Measurements from ENCODE around the gene HILPDA. TPM values are rescaled to one million over a fixed set of nuclear protein-coding genes. Genes with fewer than 3 reads are reported as not detected.

HILPDA gene
- total RNA-seq, 5 donors from 2014 or later (not counting 1 experiment from before 2014, with no cell fraction given), result 2.0 to 4.8 (median 3.3) TPM

- ChIA-PET CTCF (interaction anchor here (1.0 to 10.4 kb wide), 2 partner anchors 31 kb away, joined by 5 to 107 read pairs; no protein-coding TSS in a partner anchor), POLR2A (no interaction called here)
- DNase-seq, result no peak
- H3K4me3 ChIP-seq (ENCODE audit: control insufficient read depth in 1 of 2, extremely low read depth in 1 of 2, low read length in 1 of 2), result no peak overlapping the region
- WGBS (ENCODE audit: insufficient coverage), result 100% methylated on average over 1 of the region's 3 CpGs
- Mint-ChIP-seq H3K27ac (no peak overlapping the region), H3K4me3 (no peak overlapping the region), H3K4me1 (no peaks in the 10 kb centered on the region), H3K36me3 (no peaks in the 10 kb centered on the region), H3K27me3 (peaks cover 4 to 12% of the 10 kb centered on the region in 2 donors), H3K9me3 (no peaks in the 10 kb centered on the region)
- H3K4me1 ChIP-seq (ENCODE audit: control insufficient read depth in 1 of 2, extremely low read depth in 1 of 2, insufficient read depth in 2 of 2, low read length in 2 of 2), result no peaks in the 10 kb centered on the region
- ATAC-seq (replicated peaks in 1 of 4), result no peak
- no peak overlapping the region for H3K27ac ChIP-seq (ENCODE audit: low read length)
- no peaks in the 10 kb centered on the region for H3K36me3 ChIP-seq (ENCODE audit: control insufficient read depth in 2 of 2, extremely low read depth in 1 of 2, insufficient read depth in 1 of 2, low read length in 1 of 2)
- no peaks in the 10 kb centered on the region for H3K9me3 ChIP-seq
- H3K27me3 ChIP-seq (replicated peaks in 1 of 2; ENCODE audit: control insufficient read depth in 2 of 2, extremely low read depth in 1 of 2, insufficient read depth in 2 of 2, low read length in 1 of 2), result peaks cover 0 to 15% of the 10 kb centered on the region in 2 experiments
Observed at GRCh38 chr7:128430207-128430606, 25.5 kb upstream of the HILPDA start.

DNA sequence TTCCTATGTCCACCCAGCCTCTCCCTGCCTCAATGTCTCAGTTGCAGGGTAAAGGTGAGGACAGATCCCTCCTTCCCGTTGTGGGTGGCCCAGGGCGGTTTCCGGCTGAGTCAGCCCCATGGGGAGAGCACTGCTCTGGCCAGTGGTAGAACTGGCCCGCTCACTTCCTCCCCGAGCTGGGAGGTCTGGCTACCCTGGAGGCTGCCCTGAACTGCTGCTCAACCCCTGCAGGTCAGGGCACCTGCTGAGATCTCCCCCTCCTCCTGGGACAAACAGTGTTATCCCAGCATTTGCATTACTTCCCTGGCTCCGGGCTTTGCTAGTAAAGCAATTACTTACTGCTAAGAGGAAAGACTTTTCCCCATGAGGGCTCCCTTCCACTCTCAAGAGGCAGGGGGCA lies 24.5 kb upstream of the HILPDA start:
- Histone ChIP-seq H3K4me1 (ENCODE audit: control insufficient read depth in 1 of 2, extremely low read depth in 1 of 2, insufficient read depth in 2 of 2, low read length in 2 of 2) (no peaks in the 10 kb centered on the region), H3K36me3 (ENCODE audit: control insufficient read depth in 2 of 2, extremely low read depth in 1 of 2, insufficient read depth in 1 of 2, low read length in 1 of 2) (no peaks in the 10 kb centered on the region), H3K27me3 (replicated peaks in 1 of 2; ENCODE audit: control insufficient read depth in 2 of 2, extremely low read depth in 1 of 2, insufficient read depth in 2 of 2, low read length in 1 of 2) (peaks cover 0 to 15% of the 10 kb centered on the region in 2 experiments), H3K27ac (ENCODE audit: low read length) (no peak overlapping the region), H3K9me3 (no peaks in the 10 kb centered on the region), H3K4me3 (ENCODE audit: control insufficient read depth in 1 of 2, extremely low read depth in 1 of 2, low read length in 1 of 2) (no peak overlapping the region)
- Mint-ChIP-seq H3K27ac (no peak overlapping the region), H3K4me1 (no peaks in the 10 kb centered on the region), H3K36me3 (no peaks in the 10 kb centered on the region), H3K27me3 (peaks cover 4 to 12% of the 10 kb centered on the region in 2 donors), H3K4me3 (no peak overlapping the region), H3K9me3 (no peaks in the 10 kb centered on the region)
- DNase-seq (no peak), ATAC-seq (replicated peaks in 1 of 4) (no peak)
- CTCF ChIA-PET, result interaction anchor here (1.1 to 10.4 kb wide), 5 partner anchors 15 to 33 kb away, joined by 3 to 107 read pairs (median 4); no protein-coding TSS in a partner anchor
- WGBS (ENCODE audit: insufficient coverage), result 94% methylated on average over 5 of the region's 6 CpGs
- POLR2A ChIA-PET, result no interaction called here

DNA sequence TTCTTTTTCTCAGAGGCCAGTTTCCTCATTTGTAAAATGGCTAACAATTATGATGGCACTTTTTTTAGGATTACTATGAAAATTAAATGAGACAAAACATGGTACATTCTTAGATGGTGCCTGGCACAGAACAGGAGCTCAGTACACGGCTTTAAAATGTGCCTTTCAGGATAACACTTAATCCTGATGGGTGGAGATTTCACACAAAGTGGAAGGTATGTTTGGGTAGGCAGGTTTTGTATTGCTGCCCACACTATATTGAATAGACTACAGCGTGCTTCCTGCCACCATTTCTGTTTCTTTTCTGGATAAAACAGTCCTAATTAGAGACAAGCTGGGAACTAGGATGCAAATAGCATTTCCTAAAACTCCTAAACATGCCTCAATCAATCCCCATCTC lies 23.9 kb upstream of the HILPDA start:
- ChIA-PET CTCF (interaction anchor here (1.1 to 10.4 kb wide), 5 partner anchors 16 to 33 kb away, joined by 3 to 107 read pairs (median 4); no protein-coding TSS in a partner anchor), POLR2A (no interaction called here)
- H3K9me3 Mint-ChIP-seq, result no peaks in the 10 kb centered on the region
- ATAC-seq (replicated peaks in 1 of 4), result no peak
- H3K4me1 ChIP-seq (ENCODE audit: control insufficient read depth in 1 of 2, extremely low read depth in 1 of 2, insufficient read depth in 2 of 2, low read length in 2 of 2), result no peaks in the 10 kb centered on the region
- H3K36me3 ChIP-seq (ENCODE audit: control insufficient read depth in 2 of 2, extremely low read depth in 1 of 2, insufficient read depth in 1 of 2, low read length in 1 of 2), result no peaks in the 10 kb centered on the region
- H3K4me3 Mint-ChIP-seq, result no peak overlapping the region
- H3K27me3 ChIP-seq (replicated peaks in 1 of 2; ENCODE audit: control insufficient read depth in 2 of 2, extremely low read depth in 1 of 2, insufficient read depth in 2 of 2, low read length in 1 of 2), result peaks cover 0 to 15% of the 10 kb centered on the region in 2 experiments
- no CpG with 5 or more reads among the region's 2 CpGs for WGBS (ENCODE audit: insufficient coverage)
- H3K4me1 Mint-ChIP-seq, result no peaks in the 10 kb centered on the region
- no peaks in the 10 kb centered on the region for H3K9me3 ChIP-seq
- H3K27ac ChIP-seq (ENCODE audit: low read length), result no peak overlapping the region
- peaks cover 4 to 12% of the 10 kb centered on the region in 2 donors for H3K27me3 Mint-ChIP-seq
- H3K27ac Mint-ChIP-seq, result no peak overlapping the region
- DNase-seq, result no peak
- no peak overlapping the region for H3K4me3 ChIP-seq (ENCODE audit: control insufficient read depth in 1 of 2, extremely low read depth in 1 of 2, low read length in 1 of 2)
- no peaks in the 10 kb centered on the region for H3K36me3 Mint-ChIP-seq

DNA sequence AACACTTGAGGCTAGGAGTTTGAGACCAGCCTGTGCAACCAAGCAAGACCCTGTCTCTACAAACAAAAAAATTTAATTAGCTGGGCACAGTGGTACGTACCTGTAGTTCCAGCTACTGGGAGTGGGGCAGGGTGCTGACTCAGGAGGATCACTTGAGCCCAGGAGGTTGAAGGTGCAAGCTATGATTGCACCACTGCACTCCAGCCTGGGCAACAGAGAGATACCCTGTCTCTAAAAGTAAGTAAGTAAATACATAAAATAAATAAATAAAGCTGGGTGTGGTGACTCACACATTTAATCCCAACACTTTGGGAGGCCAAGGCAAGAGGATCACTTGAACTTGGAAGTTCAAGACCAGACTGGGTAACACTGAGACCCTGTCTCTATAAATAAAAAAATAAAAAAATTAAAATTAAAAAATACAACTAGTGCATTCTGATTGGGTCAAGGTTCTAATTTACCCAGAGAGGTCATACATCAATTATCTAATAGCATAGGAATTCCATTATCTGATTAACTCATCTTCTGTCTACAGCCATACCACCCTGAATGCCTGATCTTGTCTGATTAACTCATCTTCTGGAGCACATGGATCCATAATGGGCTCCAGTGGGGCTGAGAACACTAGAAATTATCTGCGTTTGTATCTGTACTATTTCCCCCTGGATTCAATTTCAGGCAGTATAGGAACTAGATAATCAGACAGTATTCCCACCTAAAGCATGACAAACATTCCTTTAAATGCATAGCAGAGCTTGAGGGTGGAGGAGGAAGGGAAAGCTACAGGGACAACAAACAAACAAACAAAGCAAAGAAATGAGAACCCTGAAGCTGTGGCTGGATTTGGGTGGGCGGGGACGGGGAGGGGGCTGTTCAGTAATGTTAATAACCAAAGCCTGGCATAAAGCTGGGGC lies 21.0 kb upstream of the HILPDA start:
- Histone ChIP-seq H3K4me3 (ENCODE audit: control insufficient read depth in 1 of 2, extremely low read depth in 1 of 2, low read length in 1 of 2) (no peak overlapping the region), H3K9me3 (no peaks in the 10 kb centered on the region), H3K27me3 (replicated peaks in 1 of 2; ENCODE audit: control insufficient read depth in 2 of 2, extremely low read depth in 1 of 2, insufficient read depth in 2 of 2, low read length in 1 of 2) (peaks cover 0 to 20% of the 10 kb centered on the region in 2 experiments), H3K4me1 (ENCODE audit: control insufficient read depth in 1 of 2, extremely low read depth in 1 of 2, insufficient read depth in 2 of 2, low read length in 2 of 2) (no peaks in the 10 kb centered on the region), H3K27ac (ENCODE audit: low read length) (no peak overlapping the region), H3K36me3 (ENCODE audit: control insufficient read depth in 2 of 2, extremely low read depth in 1 of 2, insufficient read depth in 1 of 2, low read length in 1 of 2) (no peaks in the 10 kb centered on the region)
- DNase-seq, result no peak
- WGBS (ENCODE audit: insufficient coverage), result 80% methylated on average over 2 of the region's 4 CpGs
- H3K36me3 Mint-ChIP-seq, result no peaks in the 10 kb centered on the region
- H3K4me1 Mint-ChIP-seq, result no peaks in the 10 kb centered on the region
- no peak overlapping the region for H3K27ac Mint-ChIP-seq
- no peaks in the 10 kb centered on the region for H3K9me3 Mint-ChIP-seq
- no peak overlapping the region for H3K4me3 Mint-ChIP-seq
- no peak for ATAC-seq (replicated peaks in 1 of 4)
- ChIA-PET POLR2A (no interaction called here), CTCF (interaction anchor here in 1 of 2 donors (1.4 to 1.6 kb wide), 2 partner anchors 18 to 25 kb away, joined by 6 read pairs; no protein-coding TSS in a partner anchor)
- H3K27me3 Mint-ChIP-seq, result peaks cover under 1 to 3% of the 10 kb centered on the region in 2 donors

DNA sequence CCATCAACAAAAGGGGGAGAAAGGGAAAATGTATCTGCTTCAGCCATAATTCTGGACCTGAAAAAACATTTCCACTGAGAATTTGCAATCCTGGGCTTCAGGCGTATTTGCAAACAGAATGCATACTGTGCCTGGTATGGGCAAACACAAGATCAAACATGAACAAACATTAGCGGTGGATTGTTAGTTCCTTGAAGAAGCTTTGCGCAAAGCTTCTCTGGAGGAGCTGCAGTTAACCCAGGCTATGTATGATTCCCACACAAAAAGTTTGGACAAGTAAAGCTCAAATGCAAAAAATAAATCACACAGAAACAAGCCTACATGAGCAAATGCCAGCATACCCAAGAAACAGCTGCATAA lies 20.4 kb upstream of the HILPDA start:
- no peak overlapping the region for H3K27ac ChIP-seq (ENCODE audit: low read length)
- Mint-ChIP-seq H3K9me3 (no peaks in the 10 kb centered on the region), H3K4me3 (no peak overlapping the region), H3K27me3 (peaks cover 0 to 2% of the 10 kb centered on the region in 2 donors), H3K27ac (no peak overlapping the region), H3K36me3 (no peaks in the 10 kb centered on the region), H3K4me1 (no peaks in the 10 kb centered on the region)
- H3K36me3 ChIP-seq (ENCODE audit: control insufficient read depth in 2 of 2, extremely low read depth in 1 of 2, insufficient read depth in 1 of 2, low read length in 1 of 2), result no peaks in the 10 kb centered on the region
- ChIA-PET POLR2A (no interaction called here), CTCF (interaction anchor here in 1 of 2 donors (1.4 to 1.6 kb wide), 2 partner anchors 17 to 24 kb away, joined by 6 read pairs; no protein-coding TSS in a partner anchor)
- H3K4me3 ChIP-seq (ENCODE audit: control insufficient read depth in 1 of 2, extremely low read depth in 1 of 2, low read length in 1 of 2), result no peak overlapping the region
- peaks cover 0 to 17% of the 10 kb centered on the region in 2 experiments for H3K27me3 ChIP-seq (replicated peaks in 1 of 2; ENCODE audit: control insufficient read depth in 2 of 2, extremely low read depth in 1 of 2, insufficient read depth in 2 of 2, low read length in 1 of 2)
- H3K9me3 ChIP-seq, result no peaks in the 10 kb centered on the region
- ATAC-seq (replicated peaks in 1 of 4) (no peak), DNase-seq (no peak)
- no peaks in the 10 kb centered on the region for H3K4me1 ChIP-seq (ENCODE audit: control insufficient read depth in 1 of 2, extremely low read depth in 1 of 2, insufficient read depth in 2 of 2, low read length in 2 of 2)
- 90% methylated on average over 3 of the region's 3 CpGs for WGBS (ENCODE audit: insufficient coverage)

DNA sequence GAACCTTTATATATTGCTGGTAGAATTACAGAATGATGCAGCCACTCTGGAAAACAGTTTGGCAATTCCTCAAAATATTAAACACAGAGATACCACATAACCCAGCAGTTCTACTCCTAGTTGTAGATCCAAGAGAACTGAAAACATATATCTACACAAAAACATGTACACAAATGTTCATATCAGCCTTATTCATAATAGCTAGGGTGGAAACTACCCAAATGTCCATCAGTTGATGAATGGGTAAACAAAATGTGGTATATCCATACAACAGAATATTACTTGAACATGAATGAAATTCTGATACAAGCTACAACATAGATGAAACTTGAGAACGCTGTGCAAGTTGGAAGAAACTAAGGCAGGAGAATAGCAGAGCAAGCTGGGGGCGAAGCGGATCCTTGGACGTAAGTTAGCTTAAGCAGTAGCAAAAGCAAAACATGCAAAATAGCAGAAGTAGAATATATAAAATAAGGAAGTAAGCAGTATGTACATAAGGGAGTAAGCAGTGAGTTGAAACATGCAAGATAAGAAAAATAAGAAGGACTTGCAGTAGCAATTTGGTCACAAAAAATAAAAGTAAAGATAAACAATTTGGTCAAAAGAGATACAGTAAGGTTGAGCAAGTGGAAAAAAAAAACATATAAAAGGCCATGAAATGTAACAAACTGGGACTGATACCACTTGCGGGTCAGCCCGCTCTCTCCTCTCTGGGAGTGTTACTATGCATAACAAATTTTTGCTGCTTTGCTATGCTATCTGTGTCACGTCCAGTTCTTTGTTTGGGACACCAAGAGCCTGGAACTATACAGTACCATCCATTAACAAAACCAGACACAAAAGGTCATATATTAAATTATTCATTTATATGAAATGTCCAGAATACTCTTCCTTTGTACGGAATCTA lies 18.0 kb upstream of the HILPDA start:
- no peaks in the 10 kb centered on the region for H3K36me3 ChIP-seq (ENCODE audit: control insufficient read depth in 2 of 2, extremely low read depth in 1 of 2, insufficient read depth in 1 of 2, low read length in 1 of 2)
- no peaks in the 10 kb centered on the region for H3K4me1 ChIP-seq (ENCODE audit: control insufficient read depth in 1 of 2, extremely low read depth in 1 of 2, insufficient read depth in 2 of 2, low read length in 2 of 2)
- Mint-ChIP-seq H3K36me3 (no peaks in the 10 kb centered on the region), H3K9me3 (no peaks in the 10 kb centered on the region), H3K27me3 (no peaks in the 10 kb centered on the region), H3K4me3 (no peak overlapping the region), H3K4me1 (no peaks in the 10 kb centered on the region), H3K27ac (no peak overlapping the region)
- DNase-seq (no peak), ATAC-seq (replicated peaks in 1 of 4) (no peak)
- no peaks in the 10 kb centered on the region for H3K9me3 ChIP-seq
- POLR2A ChIA-PET, result no interaction called here
- 71% methylated on average over 4 of the region's 8 CpGs for WGBS (ENCODE audit: insufficient coverage)
- no peak overlapping the region for H3K4me3 ChIP-seq (ENCODE audit: control insufficient read depth in 1 of 2, extremely low read depth in 1 of 2, low read length in 1 of 2)
- no peak overlapping the region for H3K27ac ChIP-seq (ENCODE audit: low read length)
- peaks cover 0 to 5% of the 10 kb centered on the region in 2 experiments for H3K27me3 ChIP-seq (replicated peaks in 1 of 2; ENCODE audit: control insufficient read depth in 2 of 2, extremely low read depth in 1 of 2, insufficient read depth in 2 of 2, low read length in 1 of 2)
- CTCF ChIA-PET, result interaction anchor here (0.8 to 1.8 kb wide), 4 partner anchors 11 to 24 kb away, joined by 3 to 4 read pairs (median 4); no protein-coding TSS in a partner anchor

All from T-cell (primary cell).